Prostate gland (tissue), 2 donors: Measurements from ENCODE around the gene RALY. TPM values are rescaled to one million over a fixed set of nuclear protein-coding genes. Genes with fewer than 3 reads are reported as not detected.

Experiments
- DNase-seq: peaks from one replicate; pipeline ENCODE4 v3.0.0-alpha.2; 2019; ENCODE audit warnings: low spot score
- H3K27ac ChIP-seq, 2 donors: fragments of 200-600 bp; sonication (generic); 2 replicates each; pipeline ENCODE4 v1.5.1; 2017 to 2019
- H3K27me3 ChIP-seq: fragments of 200-600 bp; sonication (generic); replicated peaks from 2 replicates; pipeline ENCODE4 v1.5.1; 2019; ENCODE audit not compliant: insufficient read depth
- H3K36me3 ChIP-seq, 2 donors: fragments of 200-600 bp; sonication (generic); 1 replicate in 1 of 2; 2 replicates in 1 of 2; pipeline versions ENCODE4 v1.5.1 to v1.8.1; 2017 to 2019
- H3K4me1 ChIP-seq: fragments of 200-600 bp; sonication (generic); replicated peaks from 2 replicates; pipeline ENCODE4 v1.5.1; 2019
- H3K4me3 ChIP-seq, 2 donors: fragments of 200-600 bp; sonication (generic); 2 replicates each; pipeline ENCODE4 v1.5.1; 2017 to 2019
- H3K9me3 ChIP-seq: fragments of 200-600 bp; sonication (generic); 2 replicates; pipeline ENCODE4 v1.5.1; 2017
- CTCF ChIP-seq, 4 experiments: fragments of 200-600 bp in 2 of 4; fragments of 450-650 bp in 2 of 4; sonication (generic) in 2 of 4; IDR thresholded peaks; 1 replicate in 3 of 4; 2 replicates in 1 of 4; pipeline ENCODE4 v1.5.1; 2016 to 2019; ENCODE audit warnings: antibody characterized with exemption in 4 of 4, mild to moderate bottlenecking in 2 of 4, moderate library complexity in 2 of 4
- POLR2A ChIP-seq: fragments of 450-650 bp; IDR thresholded peaks from one replicate; pipeline ENCODE4 v1.6.1; 2016; ENCODE audit warnings: antibody characterized with exemption, mild to moderate bottlenecking
- POLR2AphosphoS5 ChIP-seq: sonication (generic); formaldehyde crosslinking; IDR thresholded peaks from one replicate; pipeline ENCODE4 v1.6.1; 2017; ENCODE audit warnings: antibody characterized with exemption
- WGBS: methylation state at CpG from one replicate; pipeline ENCODE4 v1.1.5; 2018; 5-methylcytosine and 5-hydroxymethylcytosine counted together
- intact Hi-C: fragments of 100-400 bp; cut with DNase I; formaldehyde crosslinking; loops from one replicate; pipeline ENCODE4 v1.14.2; 2022
- total RNA-seq, 2 donors: library from RNA; depleted of rRNA; stranded (reverse); fragments of >200 nt; gene quantifications; one replicate each; pipeline ENCODE4 v1.1.0, GENCODE V29; 2016

The RALY gene
- total RNA-seq, 2 donors from 2014 or later = 120 to 187 TPM

- Histone ChIP-seq H3K27ac (no peak overlapping the region), H3K4me1 (no peaks in the 10 kb centered on the region), H3K9me3 (no peaks in the 10 kb centered on the region), H3K27me3 (no peaks in the 10 kb centered on the region), H3K36me3 (no peaks in the 10 kb centered on the region), H3K4me3 (no peak overlapping the region)
- TF ChIP-seq CTCF (IDR thresholded peaks at IDR 0.05) = no peak
- no peak for TF ChIP-seq POLR2A
- no peak for TF ChIP-seq POLR2AphosphoS5
- intact Hi-C loops = no loop called here
- WGBS = 49% methylated on average over 9 of the region's 9 CpGs
- no peak for DNase-seq
Measured at GRCh38 chr20:34040300-34040995, 46.7 kb downstream of the RALY start.

- WGBS = 54% methylated on average over 4 of the region's 4 CpGs
- TF ChIP-seq CTCF (IDR thresholded peaks at IDR 0.05) (no peak), POLR2A (no peak), POLR2AphosphoS5 (no peak)
- Histone ChIP-seq H3K36me3 (no peaks in the 10 kb centered on the region), H3K9me3 (no peaks in the 10 kb centered on the region), H3K4me1 (no peaks in the 10 kb centered on the region), H3K27ac (no peak overlapping the region), H3K27me3 (no peaks in the 10 kb centered on the region), H3K4me3 (no peak overlapping the region)
- DNase-seq = no peak
- intact Hi-C loops = no loop called here
Measured at GRCh38 chr20:34041226-34041625, 47.5 kb downstream of the RALY start.

- H3K27ac ChIP-seq = no peak overlapping the region
- no peak for DNase-seq
- WGBS = 77% methylated on average over 4 of the region's 4 CpGs
- no peaks in the 10 kb centered on the region for H3K27me3 ChIP-seq
- H3K36me3 ChIP-seq = no peaks in the 10 kb centered on the region
- intact Hi-C loops = no loop called here
- TF ChIP-seq CTCF (IDR thresholded peaks at IDR 0.05) = no peak
- no peak for TF ChIP-seq POLR2AphosphoS5
- TF ChIP-seq POLR2A = no peak
- no peaks in the 10 kb centered on the region for H3K9me3 ChIP-seq
- H3K4me3 ChIP-seq = no peak overlapping the region
- no peaks in the 10 kb centered on the region for H3K4me1 ChIP-seq
Measured at GRCh38 chr20:34042262-34042661, 48.6 kb downstream of the RALY start.

GRCh38 chr20:34043025-34043424 is 49.3 kb downstream of the RALY start:
- TF ChIP-seq CTCF (IDR thresholded peaks at IDR 0.05) (no peak), POLR2A (no peak), POLR2AphosphoS5 (no peak)
- no peaks in the 10 kb centered on the region for H3K27me3 ChIP-seq
- DNase-seq = no peak
- H3K4me1 ChIP-seq = no peaks in the 10 kb centered on the region
- H3K4me3 ChIP-seq = no peak overlapping the region
- intact Hi-C loops = no loop called here
- no peaks in the 10 kb centered on the region for H3K9me3 ChIP-seq
- no peaks in the 10 kb centered on the region for H3K36me3 ChIP-seq
- H3K27ac ChIP-seq = no peak overlapping the region

GRCh38 chr20:34045294-34045693 is 51.6 kb downstream of the RALY start:
- H3K27me3 ChIP-seq = no peaks in the 10 kb centered on the region
- TF ChIP-seq POLR2A = no peak
- TF ChIP-seq POLR2AphosphoS5 = no peak
- TF ChIP-seq CTCF (IDR thresholded peaks at IDR 0.05) = no peak
- peak; percentile 11 for DNase-seq
- no peaks in the 10 kb centered on the region for H3K36me3 ChIP-seq
- H3K9me3 ChIP-seq = no peaks in the 10 kb centered on the region
- no peak overlapping the region for H3K27ac ChIP-seq
- H3K4me3 ChIP-seq = no peak overlapping the region
- no peaks in the 10 kb centered on the region for H3K4me1 ChIP-seq
- WGBS = 2% methylated on average over 2 of the region's 2 CpGs
- intact Hi-C loops = no loop called here
